Cardiac septum (tissue), 1 donor: ENCODE data around the gene DNTTIP2. TPM values are rescaled to one million over a fixed set of nuclear protein-coding genes. Genes with fewer than 3 reads are reported as not detected.
A peak's percentile ranks its signal among the peaks of the same experiment; 100 is the strongest.
"Not testable (repeated sequence)": the region's sequence is repeated elsewhere in the genome, so short reads cannot be mapped to it uniquely, and the experiment has no call there.

Source experiments
- DNase-seq: peaks from one replicate; pipeline ENCODE4 v3.0.0-alpha.2; 2020; ENCODE audit warnings: low spot score
- intact Hi-C: fragments of 100-400 bp; cut with DNase I; formaldehyde crosslinking; loops from one replicate; pipeline ENCODE4 v1.14.0; 2022
- long read RNA-seq: library from polyadenylated mRNA; unstranded; transcript quantifications from one replicate; pipeline ENCODE4 v2.0.0, GENCODE V29; 2021
- total RNA-seq: library from RNA; stranded (reverse); fragmentation: NEBNext Ultra II Directional; extraction: Animal tissue kit (Norgen Biotek cat#: 25700); gene quantifications from one replicate; pipeline ENCODE4 v1.2.1, GENCODE V29; 2021
- donor health status: DM: no; HTN: no; CAD: no.

DNTTIP2 gene, protein sequence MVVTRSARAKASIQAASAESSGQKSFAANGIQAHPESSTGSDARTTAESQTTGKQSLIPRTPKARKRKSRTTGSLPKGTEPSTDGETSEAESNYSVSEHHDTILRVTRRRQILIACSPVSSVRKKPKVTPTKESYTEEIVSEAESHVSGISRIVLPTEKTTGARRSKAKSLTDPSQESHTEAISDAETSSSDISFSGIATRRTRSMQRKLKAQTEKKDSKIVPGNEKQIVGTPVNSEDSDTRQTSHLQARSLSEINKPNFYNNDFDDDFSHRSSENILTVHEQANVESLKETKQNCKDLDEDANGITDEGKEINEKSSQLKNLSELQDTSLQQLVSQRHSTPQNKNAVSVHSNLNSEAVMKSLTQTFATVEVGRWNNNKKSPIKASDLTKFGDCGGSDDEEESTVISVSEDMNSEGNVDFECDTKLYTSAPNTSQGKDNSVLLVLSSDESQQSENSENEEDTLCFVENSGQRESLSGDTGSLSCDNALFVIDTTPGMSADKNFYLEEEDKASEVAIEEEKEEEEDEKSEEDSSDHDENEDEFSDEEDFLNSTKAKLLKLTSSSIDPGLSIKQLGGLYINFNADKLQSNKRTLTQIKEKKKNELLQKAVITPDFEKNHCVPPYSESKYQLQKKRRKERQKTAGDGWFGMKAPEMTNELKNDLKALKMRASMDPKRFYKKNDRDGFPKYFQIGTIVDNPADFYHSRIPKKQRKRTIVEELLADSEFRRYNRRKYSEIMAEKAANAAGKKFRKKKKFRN
- 41.8 TPM for total RNA-seq
- long read RNA-seq, full-length matches to known transcripts = 28 of 62 reads
- long read RNA-seq, partial matches to known transcripts = 32 of 62 reads
- long read RNA-seq, other reads (novel, unspliced or antisense) = 2 of 62 reads

DNA sequence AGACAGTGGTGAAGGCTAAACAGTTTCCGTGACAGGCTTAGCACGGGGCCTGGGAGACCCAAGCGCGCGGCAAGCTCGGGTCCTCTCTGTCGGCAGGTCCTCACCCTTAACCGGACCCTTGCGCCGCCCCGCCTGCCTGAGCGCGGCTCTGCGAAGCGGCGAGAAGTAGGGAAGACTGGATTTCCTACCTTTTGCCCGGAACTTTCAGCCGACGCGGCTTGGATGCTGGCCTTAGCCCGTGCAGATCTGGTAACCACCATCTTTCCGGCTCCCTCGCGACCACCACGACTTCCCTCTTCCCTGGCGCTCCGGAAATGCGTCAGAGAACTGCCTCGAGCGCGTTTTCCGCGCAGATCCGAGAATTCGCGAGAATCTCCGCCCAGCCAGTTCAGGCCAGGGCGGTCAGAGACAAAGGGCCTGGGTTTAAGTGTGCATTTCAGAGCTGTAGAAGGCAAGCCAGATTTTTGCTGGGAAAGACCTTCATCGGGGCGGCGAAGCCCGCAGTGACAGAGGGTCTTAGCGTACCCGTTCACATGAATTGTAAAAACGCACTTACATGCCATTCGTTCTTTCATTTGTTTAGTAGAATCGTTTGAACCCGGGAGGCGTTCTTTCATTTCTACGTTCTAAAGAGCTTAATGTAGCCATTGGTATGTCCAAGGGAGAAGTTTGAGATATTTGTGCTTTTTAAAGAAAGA is at the start of gene DNTTIP2:
DNTTIP2 (minus strand) TSS at position 318 of the 698 bp plus-strand sequence; CDS start at position 260, 58 bp downstream.
- DNase-seq = peak; percentile 96
- intact Hi-C loops = no loop called here

DNA sequence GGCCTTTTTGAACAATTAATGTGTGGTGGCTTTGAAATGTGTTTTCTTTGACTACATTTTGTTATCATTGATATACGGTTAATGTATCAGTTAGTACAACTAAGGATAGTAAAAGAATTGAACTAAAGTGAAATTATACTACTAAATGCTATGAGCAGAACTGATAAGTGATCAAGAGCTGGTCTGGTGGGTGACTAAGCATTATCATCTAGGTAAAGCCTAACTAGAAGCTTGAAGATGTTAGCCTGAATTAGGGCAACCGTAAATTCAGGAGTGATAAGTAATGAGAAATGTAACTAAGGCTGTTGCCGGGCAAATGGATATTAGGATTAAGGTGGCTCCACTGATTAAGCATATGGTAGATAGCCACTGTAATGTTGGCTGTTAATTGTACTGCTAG is 46.2 kb upstream of the DNTTIP2 start:
- intact Hi-C loops = no loop called here
- DNase-seq = no peak

DNA sequence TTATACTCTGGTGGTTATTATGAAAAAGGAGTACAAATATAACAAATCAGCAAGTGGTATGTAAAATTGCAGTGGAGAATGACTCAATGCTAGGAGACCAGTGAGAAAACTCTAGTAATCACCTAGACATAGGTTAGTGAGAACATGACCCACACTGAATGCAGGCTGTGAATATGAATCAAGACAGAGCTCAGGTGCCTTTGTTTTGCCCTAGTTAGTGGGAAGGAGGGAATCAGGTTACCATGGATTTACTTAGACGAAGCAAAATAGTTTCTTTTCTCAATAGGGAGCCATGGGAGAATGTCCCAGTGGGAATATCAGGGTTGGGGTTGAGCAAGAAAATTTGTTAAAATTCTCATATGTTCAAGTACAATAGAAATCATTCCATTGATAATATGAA is 40.8 kb upstream of the DNTTIP2 start:
- DNase-seq = no peak
- intact Hi-C loops = no loop called here

DNA sequence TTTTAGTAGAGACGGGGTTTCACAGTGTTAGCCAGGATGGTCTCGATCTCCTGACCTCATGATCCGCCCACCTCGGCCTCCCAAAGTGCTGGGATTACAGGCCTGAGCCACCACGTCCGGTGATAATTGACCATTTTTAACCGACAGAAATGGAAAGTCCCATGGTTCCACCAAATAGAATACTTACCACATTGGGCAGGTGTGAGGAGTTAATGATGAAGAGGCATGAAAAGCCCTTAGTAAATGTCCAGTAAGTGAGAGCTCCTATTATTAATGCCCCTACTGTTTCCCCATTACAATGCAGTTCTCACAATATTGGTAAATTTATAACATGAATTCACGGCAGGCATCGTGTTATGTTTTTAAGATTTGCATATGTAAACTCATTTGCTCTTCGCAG is 38.3 kb upstream of the DNTTIP2 start:
- intact Hi-C loops = no loop called here
- no peak for DNase-seq

DNA sequence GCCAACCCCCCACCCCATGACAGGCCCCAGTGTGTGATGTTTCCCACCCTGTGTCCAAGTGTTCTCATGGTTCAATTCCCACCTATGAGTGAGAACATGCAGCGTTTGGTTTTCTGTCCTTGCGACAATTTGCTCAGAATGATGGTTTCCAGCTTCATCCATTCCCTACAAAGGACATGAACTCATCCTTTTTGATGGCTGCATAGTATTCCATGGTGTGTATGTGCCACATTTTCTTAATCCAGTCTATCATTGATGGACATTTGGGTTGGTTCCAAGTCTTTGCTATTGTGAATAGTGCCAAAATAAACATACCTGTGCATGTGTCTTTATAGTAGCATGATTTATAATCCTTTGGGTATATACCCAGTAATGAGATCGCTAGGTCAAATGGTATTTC is 31.9 kb upstream of the DNTTIP2 start:
- intact Hi-C loops, DNase-seq: not testable (repeated sequence)

DNA sequence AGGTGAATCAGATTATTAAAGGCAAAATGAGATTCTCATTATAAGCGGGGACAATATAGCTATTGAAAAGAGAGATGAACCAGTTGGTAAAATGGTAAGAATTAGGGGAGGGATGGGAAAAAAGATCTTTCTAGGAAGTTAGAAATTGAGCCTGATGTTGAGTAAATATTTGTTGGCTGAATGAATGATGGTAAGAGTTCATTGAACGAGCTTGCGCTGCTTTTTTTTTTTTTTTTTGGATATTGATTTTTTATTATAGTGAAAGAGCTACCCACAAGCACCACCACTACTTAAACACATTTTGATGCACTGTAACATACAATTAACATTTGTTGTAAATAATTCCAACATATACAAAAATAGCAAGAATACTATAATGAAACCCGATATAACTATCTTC is 31.3 kb upstream of the DNTTIP2 start:
- intact Hi-C loops = no loop called here

DNA sequence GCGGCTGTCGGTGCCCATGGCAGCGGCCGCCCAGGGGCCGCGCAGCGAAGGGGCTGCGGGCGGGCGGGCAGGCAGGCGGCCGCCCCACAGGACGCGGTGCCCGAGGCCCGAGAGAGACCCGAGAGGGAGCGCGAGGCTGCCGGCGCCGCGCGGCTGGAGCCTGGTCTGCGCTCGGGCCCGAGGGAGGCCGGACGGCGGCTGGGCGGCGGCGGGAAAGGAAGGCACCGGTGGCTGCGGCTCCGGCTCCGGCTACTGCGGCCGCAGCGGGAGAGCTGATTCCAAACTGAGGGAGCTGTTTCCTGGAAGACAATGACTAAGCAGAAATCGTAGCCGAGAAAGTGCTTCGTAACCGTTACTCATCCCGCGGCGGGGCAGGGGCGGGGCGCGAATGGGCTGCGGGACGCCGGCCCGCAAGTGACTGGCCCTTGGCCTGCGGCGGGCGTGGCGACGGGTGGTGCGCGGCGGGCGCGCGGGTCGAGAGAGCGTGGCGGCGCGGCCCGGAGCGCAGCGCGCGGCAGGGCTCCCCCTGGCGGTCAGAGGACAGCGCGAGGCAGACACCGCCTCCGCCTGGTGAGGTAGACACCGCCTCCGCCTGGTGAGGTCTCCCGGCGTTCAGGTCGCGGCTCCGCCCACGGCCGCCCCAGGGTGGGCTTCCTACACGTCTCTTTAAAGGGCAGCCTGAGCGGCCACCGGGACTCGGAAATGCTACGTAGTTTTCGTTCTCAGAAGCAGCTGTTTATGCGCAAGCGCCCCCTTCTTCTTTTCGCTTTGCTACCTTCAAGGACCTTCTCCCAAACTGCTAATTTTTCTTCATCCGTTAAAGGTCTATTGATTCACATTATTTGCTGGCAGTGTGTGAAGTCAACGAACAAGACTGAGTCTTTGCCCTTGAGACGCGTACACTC is 30.4 kb upstream of the DNTTIP2 start, which contains the start of gene GCLM:
GCLM (minus strand) TSS at position 285 of the 905 bp plus-strand sequence; CDS start at position 18, 267 bp downstream.
- intact Hi-C loops = loop anchor here (5.0 kb wide), 1 partner anchor 62 kb away; no protein-coding TSS in a partner anchor
- DNase-seq = peak; percentile 97

More for the DNA sequence above, 31.3 kb upstream of the DNTTIP2 start:
- DNase-seq = no peak

DNA sequence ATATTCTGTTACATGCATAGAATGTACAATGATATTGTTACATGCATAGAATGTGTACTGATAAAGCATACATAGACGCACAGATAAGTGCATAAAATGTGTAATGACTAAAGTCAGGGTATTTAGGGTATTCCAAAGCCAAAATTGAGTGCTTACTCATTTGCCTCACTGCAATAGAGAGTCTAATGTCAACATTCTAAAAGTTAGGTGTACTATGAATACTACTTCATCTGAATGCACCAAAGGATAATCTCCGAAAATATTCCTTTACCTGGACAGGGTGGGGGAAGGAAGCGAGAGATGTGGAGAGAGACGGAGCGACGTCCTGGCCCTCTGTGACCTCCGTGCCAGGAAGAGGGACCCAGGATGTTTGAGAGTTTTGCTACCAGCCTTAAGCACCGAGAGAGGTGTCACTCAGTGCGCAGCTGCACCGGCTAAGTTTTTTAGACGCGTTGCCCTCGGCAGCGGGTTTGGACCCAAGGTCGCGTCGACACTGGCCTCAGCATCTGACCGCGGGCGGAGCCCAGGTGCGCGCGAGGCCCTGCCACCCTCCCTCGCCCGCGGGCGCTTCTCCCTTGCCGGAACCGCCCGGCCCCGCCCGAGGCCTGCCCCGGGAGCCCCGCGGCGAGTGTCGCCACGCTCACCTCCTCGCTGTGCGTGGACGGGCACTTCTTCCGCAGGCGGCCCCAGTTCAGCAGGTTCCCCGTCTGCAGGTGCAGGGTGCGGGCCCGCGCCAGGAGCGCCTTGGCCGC is 29.6 kb upstream of the DNTTIP2 start:
- peak; percentile 79 for DNase-seq
- intact Hi-C loops = loop anchor here (5.0 kb wide), 1 partner anchor 61 kb away; no protein-coding TSS in a partner anchor

DNA sequence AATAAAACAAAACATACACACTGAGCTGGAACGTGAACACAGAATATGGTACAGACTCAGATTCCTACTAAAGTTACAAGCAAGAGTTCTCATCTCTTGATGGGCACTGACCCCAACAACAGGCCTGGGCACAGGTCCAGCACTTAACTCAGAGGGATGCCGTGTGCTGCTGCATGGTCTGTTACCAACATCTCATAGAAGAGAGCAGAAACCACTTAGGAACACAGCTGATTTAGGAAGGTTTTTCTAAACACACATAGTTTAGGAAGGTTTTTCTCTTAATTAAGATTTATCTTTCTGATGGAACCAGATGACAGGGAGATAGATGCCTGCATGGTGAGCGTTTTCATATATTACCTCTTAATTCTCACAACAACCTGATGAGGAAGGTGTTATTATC is 28.7 kb upstream of the DNTTIP2 start:
- no peak for DNase-seq
- intact Hi-C loops = loop anchor here (5.0 kb wide), 1 partner anchor 60 kb away; no protein-coding TSS in a partner anchor

DNA sequence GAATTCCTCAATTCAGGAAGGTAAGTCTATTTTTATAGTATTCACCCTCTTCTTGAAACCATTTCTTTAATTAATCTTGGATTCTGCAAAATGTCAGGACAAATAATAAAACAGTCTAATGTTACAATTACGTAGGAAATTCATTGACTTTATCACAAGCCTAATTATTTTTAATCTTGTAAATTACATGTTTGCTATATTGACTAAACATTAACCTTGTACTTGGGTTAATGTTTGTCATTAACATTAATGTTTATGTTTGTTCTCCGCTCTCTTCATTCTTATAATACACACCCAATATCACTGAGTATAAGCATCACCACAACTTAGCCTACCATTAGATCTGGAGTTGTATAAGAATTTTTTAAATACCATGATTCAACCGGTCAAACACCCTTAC is 27.5 kb upstream of the DNTTIP2 start:
- intact Hi-C loops = loop anchor here (5.0 kb wide), 1 partner anchor 59 kb away; no protein-coding TSS in a partner anchor
- DNase-seq = no peak

DNA sequence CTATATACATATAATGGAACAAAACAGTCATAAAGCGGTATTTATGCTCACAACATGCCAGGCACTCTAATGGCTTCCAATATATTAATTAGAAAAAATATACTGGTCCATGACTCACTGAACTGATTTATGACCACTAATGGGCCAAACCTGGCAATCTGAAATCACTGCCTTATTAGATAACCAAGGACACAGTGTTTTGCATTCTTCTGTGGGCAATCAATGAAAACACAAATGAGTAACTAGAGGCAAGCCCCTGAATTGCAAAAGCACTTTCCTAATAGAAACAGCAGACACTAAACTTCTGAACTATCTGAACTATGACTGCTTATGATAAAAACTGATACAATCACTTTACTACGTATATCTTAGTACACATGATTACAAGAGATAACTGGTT is 26.7 kb upstream of the DNTTIP2 start:
- intact Hi-C loops = loop anchor here (5.0 kb wide), 1 partner anchor 58 kb away; no protein-coding TSS in a partner anchor
- DNase-seq = no peak

DNA sequence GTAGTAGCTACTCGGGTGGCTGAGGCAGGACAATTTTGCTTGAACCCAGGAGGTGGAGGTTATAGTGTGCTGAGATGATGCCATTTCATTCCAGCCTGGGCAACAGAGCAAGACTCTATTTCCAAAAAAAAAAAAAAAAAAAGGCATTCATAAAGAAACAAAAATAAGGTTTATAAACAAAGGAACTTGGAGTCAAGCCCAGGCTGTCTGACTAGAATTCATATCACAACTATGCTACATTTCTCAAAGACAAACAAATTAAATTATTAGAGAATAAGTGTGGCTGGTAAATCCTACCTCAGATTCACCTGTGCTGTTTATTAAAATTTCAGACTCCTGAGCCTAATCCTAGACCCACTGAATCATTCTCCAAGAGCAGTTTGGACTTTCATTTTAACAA is 26.0 kb upstream of the DNTTIP2 start:
- DNase-seq = no peak

DNA sequence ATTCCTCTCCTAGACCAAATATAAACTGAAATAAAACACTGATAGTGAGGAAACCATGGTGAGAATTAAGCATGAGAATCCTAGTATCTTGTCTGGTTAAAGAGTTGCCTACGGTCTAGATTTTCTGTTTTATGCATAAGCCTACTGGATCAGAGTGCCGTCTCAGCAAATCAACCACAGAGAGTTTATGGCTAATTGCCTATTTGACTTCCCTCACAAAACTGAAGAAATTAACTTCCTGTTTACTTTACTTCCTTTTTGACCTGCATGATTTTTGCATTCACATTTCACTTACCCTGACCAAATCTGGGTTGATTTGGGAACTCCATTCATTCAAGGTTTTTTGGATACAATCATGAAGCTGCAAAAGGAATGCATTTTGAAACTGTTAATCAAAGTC is 25.2 kb upstream of the DNTTIP2 start:
- intact Hi-C loops = no loop called here
- no peak for DNase-seq

More for the DNA sequence above, 26.0 kb upstream of the DNTTIP2 start:
- intact Hi-C loops = loop anchor here (5.0 kb wide), 1 partner anchor 58 kb away; no protein-coding TSS in a partner anchor

DNA sequence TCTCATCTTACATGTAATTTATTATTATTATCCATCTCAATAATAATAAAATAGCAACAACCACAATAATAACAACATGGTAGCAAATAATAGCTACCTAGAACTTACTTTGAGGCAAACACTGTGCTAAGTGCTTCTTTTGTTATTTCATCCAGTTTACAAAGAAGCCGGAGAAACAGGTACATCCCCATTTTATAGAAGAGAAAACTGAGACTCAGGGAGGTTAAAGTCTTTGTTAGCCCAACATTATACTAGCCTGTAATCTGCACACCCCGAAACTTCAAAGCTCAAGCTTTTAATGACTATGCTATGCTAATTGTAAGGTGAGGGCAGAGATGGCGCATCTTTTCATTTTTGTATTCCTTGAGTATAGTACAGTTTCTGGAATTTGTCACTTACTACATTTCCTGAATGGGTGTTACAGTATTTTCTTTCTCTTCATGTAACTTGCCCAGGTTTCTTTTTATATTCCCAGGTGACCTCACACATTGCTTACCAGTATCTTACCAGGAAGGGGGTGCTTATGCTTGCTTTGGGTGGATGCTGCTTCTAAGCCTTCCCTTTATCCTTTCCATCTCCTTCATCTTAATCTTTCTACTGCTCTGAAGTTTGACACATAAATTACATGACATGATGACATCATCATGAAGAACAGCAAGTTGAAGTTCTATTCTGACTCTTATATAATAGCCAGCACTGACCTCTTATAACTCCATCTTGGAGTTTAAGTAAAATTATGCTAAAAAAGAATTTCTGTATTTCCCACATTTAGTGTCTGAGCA is 21.9 kb upstream of the DNTTIP2 start:
- intact Hi-C loops = no loop called here
- DNase-seq = no peak

DNA sequence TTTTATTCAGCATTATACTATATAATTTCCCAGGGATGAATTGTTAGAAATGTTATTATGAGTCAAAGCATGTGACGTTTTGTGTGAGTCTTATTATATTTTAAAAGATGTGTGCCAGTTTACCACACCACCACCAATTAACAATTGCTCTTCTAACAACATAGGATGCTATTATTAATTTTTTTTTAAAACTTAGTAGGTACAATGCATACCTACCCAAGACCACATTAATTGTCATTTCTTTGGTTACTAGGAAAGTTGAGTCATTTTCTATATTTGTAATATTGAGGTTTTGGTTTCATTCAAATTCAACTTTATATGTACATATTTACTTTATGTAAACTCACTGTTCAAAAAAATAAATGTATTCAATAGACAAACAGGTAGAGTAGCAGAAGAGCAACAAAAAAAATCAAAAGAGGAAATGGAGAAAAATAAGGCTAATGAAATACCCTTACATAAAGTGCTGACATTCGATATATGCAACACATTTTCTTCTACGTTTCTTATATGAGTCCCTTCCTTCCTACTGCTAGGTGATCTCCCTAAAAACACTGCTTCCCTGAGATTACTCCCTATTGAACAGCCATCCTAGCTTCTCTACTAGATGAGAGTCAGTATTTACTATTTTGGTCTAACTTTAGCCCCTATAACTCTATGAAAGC is 20.7 kb upstream of the DNTTIP2 start:
- no peak for DNase-seq
- intact Hi-C loops = no loop called here

DNA sequence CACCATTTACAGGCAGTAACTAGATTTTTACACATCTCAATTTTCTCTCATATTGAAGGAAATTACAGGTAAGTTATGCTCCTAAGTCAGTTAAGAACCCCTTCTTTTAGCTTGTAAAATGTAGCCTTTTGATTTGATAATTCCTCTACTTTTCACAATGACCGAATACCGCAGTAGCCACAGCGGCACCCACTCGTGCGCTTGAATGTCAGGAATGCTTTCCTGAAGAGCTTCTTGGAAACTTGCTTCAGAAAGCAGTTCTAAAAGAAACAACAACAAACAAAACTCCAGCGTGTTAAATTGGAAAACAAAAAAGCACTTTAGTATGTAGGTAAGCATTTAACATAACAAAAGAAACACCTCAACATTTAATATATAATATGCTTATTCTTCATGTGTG is 9.9 kb upstream of the DNTTIP2 start:
- DNase-seq = no peak
- intact Hi-C loops = no loop called here

DNA sequence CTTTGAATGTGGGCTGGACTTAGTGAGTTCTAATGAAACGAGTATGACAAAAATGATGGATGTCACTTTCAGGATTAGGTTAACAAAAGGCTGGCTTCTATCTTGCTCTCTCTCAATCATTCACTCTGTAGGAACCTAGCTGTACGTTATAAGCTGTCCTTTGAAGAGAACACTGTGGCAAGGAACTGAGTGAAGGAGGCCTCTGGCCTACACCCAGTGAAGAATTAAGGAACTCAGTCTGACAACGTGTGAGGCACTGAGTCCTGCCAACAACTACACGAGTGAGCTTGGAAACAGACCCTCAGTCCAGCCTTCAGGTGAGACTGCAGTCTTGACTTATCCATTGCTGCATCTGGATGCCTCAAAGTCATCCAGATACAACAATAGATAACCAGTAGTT is 3.3 kb upstream of the DNTTIP2 start:
- intact Hi-C loops = no loop called here

More for the DNA sequence above, 3.3 kb upstream of the DNTTIP2 start:
- DNase-seq = no peak
